Measurements from ENCODE around the gene EDIL3. TPM values are rescaled to one million over a fixed set of nuclear protein-coding genes. Genes with fewer than 3 reads are reported as not detected.

EDIL3 gene
- total and polyA plus RNA-seq, 10 of the 15 experiments (the other 5 are each of a cell fraction or from before 2014, with no cell fraction given), result 0.01 to 0.62 (median 0.20) TPM

DNA sequence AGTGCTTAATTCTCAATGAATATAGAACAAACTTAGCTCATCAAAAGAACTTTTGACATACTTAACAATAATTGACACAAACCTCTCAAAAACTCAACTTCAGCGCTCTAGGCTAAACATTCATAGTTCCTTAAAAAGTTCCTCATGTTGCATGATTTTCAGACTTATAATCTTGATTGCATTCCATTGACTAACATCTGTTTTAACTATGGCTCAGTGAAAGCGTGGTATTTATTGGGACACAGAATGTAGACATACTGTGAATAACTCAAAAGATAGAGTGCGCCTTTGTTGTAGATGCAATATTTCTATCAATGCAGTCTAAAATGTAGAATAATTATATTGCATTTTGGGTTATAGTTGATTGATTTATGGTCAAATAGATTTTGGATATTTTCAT, 436.9 kb downstream of the EDIL3 start:
- SMC1A ChIA-PET (ENCODE audit: uncharacterized antibody, unreplicated experiment), result no interaction called here
- BruUV-seq (replicated peaks), result no TSS peak
- Histone ChIP-seq H3K9me3 (replicated peaks; ENCODE audit: control insufficient read depth, insufficient read depth, low read length) (no peaks in the 10 kb centered on the region), H2AFZ (ENCODE audit: control insufficient read depth, low read depth, low read length) (no peak overlapping the region), H3K9ac (ENCODE audit: control insufficient read depth, insufficient read depth, low read length) (no peak overlapping the region), H3K4me3 (no peak overlapping the region), H3K36me3 (ENCODE audit: control insufficient read depth in 2 of 2, insufficient read depth in 2 of 2, low read length in 1 of 2) (no peaks in the 10 kb centered on the region), H3K79me2 (ENCODE audit: control insufficient read depth, insufficient read depth, low read length) (no peaks in the 10 kb centered on the region), H3K4me1 (ENCODE audit: control insufficient read depth, insufficient read depth, low read length) (no peaks in the 10 kb centered on the region), H3K27me3 (replicated peaks in 1 of 2; ENCODE audit: control insufficient read depth in 2 of 2, insufficient read depth in 2 of 2, low read length in 1 of 2) (no peaks in the 10 kb centered on the region), H4K20me1 (ENCODE audit: control insufficient read depth, insufficient read depth) (no peaks in the 10 kb centered on the region), H3K4me2 (ENCODE audit: control insufficient read depth, insufficient read depth) (no peak overlapping the region), H3K27ac (ENCODE audit: control insufficient read depth, insufficient read depth) (no peak overlapping the region)
- no peak for DNase-seq (ENCODE audit: low read depth, low spot score)
- CTCF ChIA-PET, result interaction anchor here (0.6 to 2.6 kb wide), 2 partner anchors 20 to 209 kb away, joined by 3 to 8 read pairs; no protein-coding TSS in a partner anchor
- FAIRE-seq, result no peak
- WGBS (ENCODE audit: insufficient coverage, insufficient replicate concordance, low lambda C conversion rate, missing lambda C conversion rate), result 34% methylated on average over 3 of the region's 3 CpGs
- no peak for ATAC-seq
- in situ Hi-C loops (cut with MboI) (no loop called here), intact Hi-C loops (cut with micrococcal nuclease; ENCODE audit: unreplicated experiment) (no loop called here)
- POLR2A ChIA-PET, result no interaction called here
- RAD21 ChIA-PET (ENCODE audit: unreplicated experiment), result no interaction called here
- TF ChIP-seq EED (IDR thresholded peaks at IDR 0.05; ENCODE audit: low read depth) (no peak), IRF4 (IDR thresholded peaks at IDR 0.05; ENCODE audit: low read depth, low read length) (no peak), HDAC2 (IDR thresholded peaks at IDR 0.05) (no peak), CHD1 (IDR thresholded peaks at IDR 0.05; ENCODE audit: low read depth, low read length) (no peak), ASH2L (IDR thresholded peaks at IDR 0.05; ENCODE audit: borderline replicate concordance, low read depth) (no peak), ZNF24 (IDR thresholded peaks at IDR 0.05) (no peak), EP300 (IDR thresholded peaks at IDR 0.05; ENCODE audit: borderline replicate concordance in 1 of 2, control insufficient read depth in 1 of 2, low read depth in 2 of 2, low read length in 2 of 2) (no peak), MYC (IDR thresholded peaks at IDR 0.05; ENCODE audit: insufficient read depth, insufficient read length, insufficient replicate concordance, low read length, severe bottlenecking) (no peak), SMAD1 (IDR thresholded peaks at IDR 0.05; ENCODE audit: low read depth, partially characterized antibody) (no peak), LARP7 (IDR thresholded peaks at IDR 0.05) (no peak)
- TF ChIP-seq, protein P1, sequence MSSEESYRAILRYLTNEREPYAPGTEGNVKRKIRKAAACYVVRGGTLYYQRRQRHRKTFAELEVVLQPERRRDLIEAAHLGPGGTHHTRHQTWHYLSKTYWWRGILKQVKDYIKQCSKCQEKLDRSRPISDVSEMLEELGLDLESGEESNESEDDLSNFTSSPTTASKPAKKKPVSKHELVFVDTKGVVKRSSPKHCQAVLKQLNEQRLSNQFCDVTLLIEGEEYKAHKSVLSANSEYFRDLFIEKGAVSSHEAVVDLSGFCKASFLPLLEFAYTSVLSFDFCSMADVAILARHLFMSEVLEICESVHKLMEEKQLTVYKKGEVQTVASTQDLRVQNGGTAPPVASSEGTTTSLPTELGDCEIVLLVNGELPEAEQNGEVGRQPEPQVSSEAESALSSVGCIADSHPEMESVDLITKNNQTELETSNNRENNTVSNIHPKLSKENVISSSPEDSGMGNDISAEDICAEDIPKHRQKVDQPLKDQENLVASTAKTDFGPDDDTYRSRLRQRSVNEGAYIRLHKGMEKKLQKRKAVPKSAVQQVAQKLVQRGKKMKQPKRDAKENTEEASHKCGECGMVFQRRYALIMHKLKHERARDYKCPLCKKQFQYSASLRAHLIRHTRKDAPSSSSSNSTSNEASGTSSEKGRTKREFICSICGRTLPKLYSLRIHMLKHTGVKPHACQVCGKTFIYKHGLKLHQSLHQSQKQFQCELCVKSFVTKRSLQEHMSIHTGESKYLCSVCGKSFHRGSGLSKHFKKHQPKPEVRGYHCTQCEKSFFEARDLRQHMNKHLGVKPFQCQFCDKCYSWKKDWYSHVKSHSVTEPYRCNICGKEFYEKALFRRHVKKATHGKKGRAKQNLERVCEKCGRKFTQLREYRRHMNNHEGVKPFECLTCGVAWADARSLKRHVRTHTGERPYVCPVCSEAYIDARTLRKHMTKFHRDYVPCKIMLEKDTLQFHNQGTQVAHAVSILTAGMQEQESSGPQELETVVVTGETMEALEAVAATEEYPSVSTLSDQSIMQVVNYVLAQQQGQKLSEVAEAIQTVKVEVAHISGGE (CRISPR knock-in tag; IDR thresholded peaks at IDR 0.05), result no peak
- TF ChIP-seq, protein P2, sequence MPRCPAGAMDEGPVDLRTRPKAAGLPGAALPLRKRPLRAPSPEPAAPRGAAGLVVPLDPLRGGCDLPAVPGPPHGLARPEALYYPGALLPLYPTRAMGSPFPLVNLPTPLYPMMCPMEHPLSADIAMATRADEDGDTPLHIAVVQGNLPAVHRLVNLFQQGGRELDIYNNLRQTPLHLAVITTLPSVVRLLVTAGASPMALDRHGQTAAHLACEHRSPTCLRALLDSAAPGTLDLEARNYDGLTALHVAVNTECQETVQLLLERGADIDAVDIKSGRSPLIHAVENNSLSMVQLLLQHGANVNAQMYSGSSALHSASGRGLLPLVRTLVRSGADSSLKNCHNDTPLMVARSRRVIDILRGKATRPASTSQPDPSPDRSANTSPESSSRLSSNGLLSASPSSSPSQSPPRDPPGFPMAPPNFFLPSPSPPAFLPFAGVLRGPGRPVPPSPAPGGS (IDR thresholded peaks at IDR 0.05; ENCODE audit: borderline replicate concordance, insufficient read depth, low read depth, low read length, poor library complexity, severe bottlenecking), result no peak
- TF ChIP-seq, protein P3, sequence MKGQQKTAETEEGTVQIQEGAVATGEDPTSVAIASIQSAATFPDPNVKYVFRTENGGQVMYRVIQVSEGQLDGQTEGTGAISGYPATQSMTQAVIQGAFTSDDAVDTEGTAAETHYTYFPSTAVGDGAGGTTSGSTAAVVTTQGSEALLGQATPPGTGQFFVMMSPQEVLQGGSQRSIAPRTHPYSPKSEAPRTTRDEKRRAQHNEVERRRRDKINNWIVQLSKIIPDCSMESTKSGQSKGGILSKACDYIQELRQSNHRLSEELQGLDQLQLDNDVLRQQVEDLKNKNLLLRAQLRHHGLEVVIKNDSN (IDR thresholded peaks at IDR 0.05; ENCODE audit: borderline replicate concordance, extremely low read length, insufficient read depth, low read depth, low read length), result no peak
